ENCODE results near the gene MIPEP. TPM values are rescaled to one million over a fixed set of nuclear protein-coding genes. Genes with fewer than 3 reads are reported as not detected.
"Not testable (repeated sequence)": the region's sequence is repeated elsewhere in the genome, so short reads cannot be mapped to it uniquely, and the experiment has no call there.

Gene MIPEP
- total RNA-seq, 1 donor from 2014 or later: 11.2 TPM

DNA sequence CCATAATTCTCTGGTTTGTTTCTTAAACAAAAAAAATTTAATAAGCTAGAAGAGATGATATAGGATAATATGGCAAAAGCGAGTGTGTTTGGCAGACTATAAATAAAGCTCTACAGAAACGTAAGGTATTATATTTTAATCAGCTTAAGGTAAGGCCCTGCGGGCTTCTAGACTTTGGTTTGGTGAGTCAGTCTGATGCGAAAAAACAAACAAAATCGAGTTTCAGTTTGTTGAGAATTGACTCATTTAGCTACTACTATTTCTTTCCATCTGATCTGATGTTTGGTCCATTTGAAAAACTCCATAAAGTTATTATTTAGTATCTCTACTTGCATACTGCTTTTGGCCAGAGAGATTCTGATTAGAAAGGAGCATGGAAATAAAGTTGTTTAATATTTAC lies 138.0 kb downstream of the MIPEP start:
- intact Hi-C loops (cut with micrococcal nuclease): loop anchor here (2.0 kb wide), 1 partner anchor 44 kb away; no protein-coding TSS in a partner anchor

DNA sequence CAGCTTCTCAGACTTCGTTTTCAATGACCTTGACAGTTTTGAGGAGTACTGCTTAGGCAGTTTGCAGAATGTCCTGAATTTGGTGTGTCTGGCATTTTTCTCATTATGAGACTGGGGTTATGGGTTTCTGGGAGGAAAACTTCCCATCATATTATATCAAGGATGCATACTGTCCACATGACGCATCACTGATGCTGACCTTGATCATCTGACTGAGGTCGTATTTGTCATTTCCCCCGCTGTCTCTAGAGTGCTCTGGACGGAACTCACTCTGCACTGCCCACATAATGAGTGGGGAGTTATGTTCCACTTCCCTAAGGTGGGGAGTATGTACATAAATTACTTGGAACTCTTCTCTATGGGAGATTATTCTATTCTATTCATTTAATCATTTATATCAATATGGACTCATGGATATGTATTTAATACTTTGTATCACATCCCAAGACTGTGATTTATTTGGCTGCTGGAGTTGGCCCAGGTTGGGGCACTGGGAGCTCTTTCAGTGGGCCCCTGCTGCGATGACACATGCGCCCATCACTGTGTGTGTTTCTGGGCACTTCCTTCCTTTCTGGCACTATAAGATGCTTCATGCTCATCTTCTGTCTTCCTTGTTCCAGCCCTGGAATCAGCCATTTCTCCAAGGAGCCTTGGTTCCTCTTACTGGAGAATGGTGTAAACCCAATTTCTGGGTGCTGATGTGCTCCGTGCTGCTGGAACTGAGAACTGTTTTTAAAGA lies 138.6 kb downstream of the MIPEP start:
- intact Hi-C loops (cut with micrococcal nuclease): loop anchor here (2.0 kb wide), 1 partner anchor 44 kb away; no protein-coding TSS in a partner anchor

DNA sequence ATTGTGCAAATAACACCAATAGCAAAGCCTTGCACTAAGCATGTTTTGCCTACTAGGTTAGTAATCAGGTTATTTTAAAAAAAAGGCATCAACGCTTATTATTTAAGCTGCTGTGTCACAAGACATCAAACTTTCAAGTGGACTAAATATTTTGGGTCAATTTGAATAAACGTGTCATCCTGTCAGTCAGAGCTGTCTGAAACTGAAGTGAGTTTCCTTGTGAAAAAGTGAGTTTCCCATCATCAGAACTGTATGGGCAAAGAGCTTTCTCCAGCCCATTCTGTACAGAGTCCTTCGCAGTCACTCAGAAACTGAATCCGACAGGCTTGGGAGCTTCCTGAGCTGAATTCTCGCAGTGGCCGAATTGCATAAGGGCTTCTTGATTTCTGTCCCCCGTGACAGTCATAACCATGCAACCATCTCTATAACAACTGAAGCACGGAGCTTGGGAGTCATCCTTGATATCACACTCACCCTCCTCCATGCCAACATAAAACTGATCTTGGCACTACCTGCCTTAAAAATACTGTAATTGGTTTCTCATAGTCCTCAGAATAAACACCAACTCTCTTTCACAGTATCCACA lies 139.8 kb downstream of the MIPEP start:
- intact Hi-C loops (cut with micrococcal nuclease): no loop called here

GRCh38 chr13:23748109-23748990 lies 140.8 kb downstream of the MIPEP start:
- intact Hi-C loops (cut with micrococcal nuclease): no loop called here

GRCh38 chr13:23746141-23746540 lies 143.1 kb downstream of the MIPEP start:
- intact Hi-C loops (cut with micrococcal nuclease): not testable (repeated sequence)

DNA sequence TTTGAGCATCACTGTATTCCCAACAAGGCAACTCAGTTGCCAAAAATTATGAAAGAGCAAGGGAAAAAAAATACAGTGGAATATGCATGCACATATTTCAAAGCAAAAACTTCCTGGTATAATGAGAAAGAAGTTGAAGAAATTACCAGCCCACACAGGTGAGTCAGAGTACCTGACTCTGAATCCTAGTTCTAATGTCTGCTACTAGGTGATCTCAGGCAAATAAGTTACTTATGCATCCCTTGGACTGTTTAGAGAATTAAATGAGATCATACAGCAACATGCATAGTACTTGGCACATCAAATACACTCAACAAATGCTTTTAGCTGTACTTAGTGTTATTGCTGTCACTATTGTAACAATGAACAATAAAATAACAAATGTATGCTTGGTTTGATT lies 144.9 kb downstream of the MIPEP start:
- intact Hi-C loops (cut with micrococcal nuclease): no loop called here

GRCh38 chr13:23743278-23744076 lies 145.7 kb downstream of the MIPEP start:
- intact Hi-C loops (cut with micrococcal nuclease): loop anchor here (1.0 kb wide), 1 partner anchor 164 kb away; no protein-coding TSS in a partner anchor

GRCh38 chr13:23741879-23742510 lies 147.2 kb downstream of the MIPEP start:
- intact Hi-C loops (cut with micrococcal nuclease): no loop called here

GRCh38 chr13:23740002-23740401 lies 149.2 kb downstream of the MIPEP start:
- intact Hi-C loops (cut with micrococcal nuclease): no loop called here

- intact Hi-C loops (cut with micrococcal nuclease): no loop called here
Measured at GRCh38 chr13:23739596-23739995, 149.6 kb downstream of the MIPEP start.

DNA sequence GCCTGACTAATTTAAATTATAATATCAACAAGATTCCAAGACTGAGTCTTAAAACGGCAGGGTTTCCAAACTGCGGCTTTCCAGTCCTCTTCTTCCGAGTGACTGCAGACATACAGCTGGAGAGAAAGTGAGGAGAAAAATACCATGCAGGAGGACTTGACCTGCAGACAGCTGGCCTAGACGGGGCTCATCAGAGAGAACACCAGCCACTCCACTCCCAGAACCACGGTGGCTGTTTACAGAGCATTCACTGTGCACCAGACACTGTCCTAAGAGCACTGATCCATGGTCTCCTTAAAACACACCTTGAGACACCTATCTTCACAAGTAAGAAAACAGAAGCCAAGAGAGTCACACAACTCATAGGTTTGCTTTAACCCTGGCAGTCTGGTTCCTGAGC lies 152.7 kb downstream of the MIPEP start:
- intact Hi-C loops (cut with micrococcal nuclease): no loop called here

DNA sequence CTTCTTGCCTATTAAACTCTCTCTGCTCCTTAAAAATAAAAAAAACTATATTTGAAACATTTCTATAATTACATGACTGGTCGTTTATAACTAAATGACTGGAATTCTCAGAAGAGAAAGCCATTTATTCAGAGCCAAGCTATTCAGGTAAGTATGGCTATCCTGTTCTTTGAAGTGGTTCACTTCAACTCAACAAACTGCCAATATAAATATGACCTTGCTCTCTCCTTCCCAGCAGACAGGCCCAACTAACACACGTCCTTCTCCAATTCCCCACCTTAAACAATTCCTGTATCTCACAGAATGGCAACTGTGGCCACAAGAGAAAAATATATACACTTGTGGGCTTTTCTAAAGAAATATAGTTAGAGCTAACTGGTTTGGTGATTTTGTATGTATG lies 153.9 kb downstream of the MIPEP start:
- intact Hi-C loops (cut with micrococcal nuclease): no loop called here

GRCh38 chr13:23731709-23732108 lies 157.5 kb downstream of the MIPEP start:
- intact Hi-C loops (cut with micrococcal nuclease): no loop called here

GRCh38 chr13:23730251-23730650 lies 158.9 kb downstream of the MIPEP start:
- intact Hi-C loops (cut with micrococcal nuclease): no loop called here

- intact Hi-C loops (cut with micrococcal nuclease): no loop called here
Measured at GRCh38 chr13:23729531-23729930, 159.7 kb downstream of the MIPEP start.

GRCh38 chr13:23728807-23729206 lies 160.4 kb downstream of the MIPEP start:
- intact Hi-C loops (cut with micrococcal nuclease): no loop called here

- intact Hi-C loops (cut with micrococcal nuclease): no loop called here
Measured at GRCh38 chr13:23725922-23726321, 163.3 kb downstream of the MIPEP start.

DNA sequence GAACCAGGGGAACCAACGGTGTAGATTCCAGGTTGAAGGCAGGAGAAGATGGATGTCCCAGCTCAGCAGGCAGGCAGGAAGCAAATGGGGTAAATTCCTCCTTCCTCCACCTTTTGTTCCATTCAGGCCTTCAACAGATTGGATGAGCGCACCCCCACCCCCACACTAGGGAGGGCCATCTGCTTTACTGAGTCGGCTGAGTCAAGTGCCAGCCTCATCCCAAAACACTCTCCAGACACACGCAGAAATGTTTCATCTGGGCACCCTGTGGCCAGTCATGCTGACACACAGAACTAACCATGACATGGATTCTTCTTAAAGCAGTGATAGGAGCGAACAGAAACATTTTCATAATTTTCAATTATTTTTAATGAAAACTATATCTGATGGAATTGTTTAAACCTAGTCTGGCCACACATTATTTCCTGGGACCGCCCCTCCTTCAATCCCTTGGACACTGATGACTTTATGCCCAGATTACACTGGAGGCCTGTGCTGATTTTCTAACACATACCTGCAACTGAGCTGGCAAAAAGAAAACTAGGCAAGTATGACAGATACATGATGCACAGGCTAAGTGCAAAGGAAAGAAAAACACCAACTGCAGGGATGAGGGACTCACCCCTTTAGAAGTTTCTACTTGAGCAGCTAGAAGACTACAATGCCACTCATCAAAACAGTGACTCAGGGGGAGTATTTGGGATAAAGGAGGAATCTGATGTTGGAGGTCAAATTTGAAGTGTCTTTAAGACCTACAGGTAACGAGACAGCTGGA lies 164.8 kb downstream of the MIPEP start:
- intact Hi-C loops (cut with micrococcal nuclease): no loop called here

- intact Hi-C loops (cut with micrococcal nuclease): no loop called here
Measured at GRCh38 chr13:23723471-23723870, 165.7 kb downstream of the MIPEP start.
